Measurements from ENCODE around the gene PDK1.

DNA sequence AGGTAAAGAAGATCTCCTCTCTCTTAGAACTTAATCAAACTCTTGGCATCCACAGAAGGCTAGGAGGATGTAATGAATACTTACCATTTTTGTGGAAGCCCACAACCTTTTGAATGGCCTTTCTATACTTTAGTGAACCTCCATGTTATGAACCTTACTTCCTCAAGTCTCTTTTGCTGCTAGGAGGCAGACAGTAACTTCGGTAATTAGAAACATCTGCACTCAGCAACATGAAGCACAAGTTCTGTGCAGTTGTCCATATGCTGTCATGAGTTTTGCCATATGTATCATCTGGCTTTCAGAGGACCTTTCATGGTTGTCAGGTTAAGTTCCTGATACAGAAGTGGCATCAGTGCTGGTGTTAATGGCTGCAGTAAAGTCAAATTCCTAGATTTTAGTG lies 50.4 kb downstream of the PDK1 start:
- TF ChIP-seq ZNF114 (CRISPR knock-in tag; IDR thresholded peaks at IDR 0.05) (no peak), CREB1 (CRISPR knock-in tag; IDR thresholded peaks at IDR 0.05; ENCODE audit: low read depth) (no peak), EZH2phosphoT487 (IDR thresholded peaks at IDR 0.05; ENCODE audit: unreplicated experiment) (no peak), EZH2 (IDR thresholded peaks at IDR 0.05; ENCODE audit: low read depth, unreplicated experiment) (no peak), POLR2AphosphoS5 (IDR thresholded peaks at IDR 0.05; ENCODE audit: low read depth) (no peak), JUNB (IDR thresholded peaks at IDR 0.05; ENCODE audit: unreplicated experiment) (no peak)
- TF ChIP-seq, protein P1, sequence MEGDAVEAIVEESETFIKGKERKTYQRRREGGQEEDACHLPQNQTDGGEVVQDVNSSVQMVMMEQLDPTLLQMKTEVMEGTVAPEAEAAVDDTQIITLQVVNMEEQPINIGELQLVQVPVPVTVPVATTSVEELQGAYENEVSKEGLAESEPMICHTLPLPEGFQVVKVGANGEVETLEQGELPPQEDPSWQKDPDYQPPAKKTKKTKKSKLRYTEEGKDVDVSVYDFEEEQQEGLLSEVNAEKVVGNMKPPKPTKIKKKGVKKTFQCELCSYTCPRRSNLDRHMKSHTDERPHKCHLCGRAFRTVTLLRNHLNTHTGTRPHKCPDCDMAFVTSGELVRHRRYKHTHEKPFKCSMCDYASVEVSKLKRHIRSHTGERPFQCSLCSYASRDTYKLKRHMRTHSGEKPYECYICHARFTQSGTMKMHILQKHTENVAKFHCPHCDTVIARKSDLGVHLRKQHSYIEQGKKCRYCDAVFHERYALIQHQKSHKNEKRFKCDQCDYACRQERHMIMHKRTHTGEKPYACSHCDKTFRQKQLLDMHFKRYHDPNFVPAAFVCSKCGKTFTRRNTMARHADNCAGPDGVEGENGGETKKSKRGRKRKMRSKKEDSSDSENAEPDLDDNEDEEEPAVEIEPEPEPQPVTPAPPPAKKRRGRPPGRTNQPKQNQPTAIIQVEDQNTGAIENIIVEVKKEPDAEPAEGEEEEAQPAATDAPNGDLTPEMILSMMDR (conservative IDR thresholded peaks at IDR 0.05; ENCODE audit: low read depth in 2 of 2) = no peak
- TF ChIP-seq, protein P2, sequence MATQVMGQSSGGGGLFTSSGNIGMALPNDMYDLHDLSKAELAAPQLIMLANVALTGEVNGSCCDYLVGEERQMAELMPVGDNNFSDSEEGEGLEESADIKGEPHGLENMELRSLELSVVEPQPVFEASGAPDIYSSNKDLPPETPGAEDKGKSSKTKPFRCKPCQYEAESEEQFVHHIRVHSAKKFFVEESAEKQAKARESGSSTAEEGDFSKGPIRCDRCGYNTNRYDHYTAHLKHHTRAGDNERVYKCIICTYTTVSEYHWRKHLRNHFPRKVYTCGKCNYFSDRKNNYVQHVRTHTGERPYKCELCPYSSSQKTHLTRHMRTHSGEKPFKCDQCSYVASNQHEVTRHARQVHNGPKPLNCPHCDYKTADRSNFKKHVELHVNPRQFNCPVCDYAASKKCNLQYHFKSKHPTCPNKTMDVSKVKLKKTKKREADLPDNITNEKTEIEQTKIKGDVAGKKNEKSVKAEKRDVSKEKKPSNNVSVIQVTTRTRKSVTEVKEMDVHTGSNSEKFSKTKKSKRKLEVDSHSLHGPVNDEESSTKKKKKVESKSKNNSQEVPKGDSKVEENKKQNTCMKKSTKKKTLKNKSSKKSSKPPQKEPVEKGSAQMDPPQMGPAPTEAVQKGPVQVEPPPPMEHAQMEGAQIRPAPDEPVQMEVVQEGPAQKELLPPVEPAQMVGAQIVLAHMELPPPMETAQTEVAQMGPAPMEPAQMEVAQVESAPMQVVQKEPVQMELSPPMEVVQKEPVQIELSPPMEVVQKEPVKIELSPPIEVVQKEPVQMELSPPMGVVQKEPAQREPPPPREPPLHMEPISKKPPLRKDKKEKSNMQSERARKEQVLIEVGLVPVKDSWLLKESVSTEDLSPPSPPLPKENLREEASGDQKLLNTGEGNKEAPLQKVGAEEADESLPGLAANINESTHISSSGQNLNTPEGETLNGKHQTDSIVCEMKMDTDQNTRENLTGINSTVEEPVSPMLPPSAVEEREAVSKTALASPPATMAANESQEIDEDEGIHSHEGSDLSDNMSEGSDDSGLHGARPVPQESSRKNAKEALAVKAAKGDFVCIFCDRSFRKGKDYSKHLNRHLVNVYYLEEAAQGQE (IDR thresholded peaks at IDR 0.05; ENCODE audit: unreplicated experiment) = no peak
